ENCODE results near the gene ERC2.

DNA sequence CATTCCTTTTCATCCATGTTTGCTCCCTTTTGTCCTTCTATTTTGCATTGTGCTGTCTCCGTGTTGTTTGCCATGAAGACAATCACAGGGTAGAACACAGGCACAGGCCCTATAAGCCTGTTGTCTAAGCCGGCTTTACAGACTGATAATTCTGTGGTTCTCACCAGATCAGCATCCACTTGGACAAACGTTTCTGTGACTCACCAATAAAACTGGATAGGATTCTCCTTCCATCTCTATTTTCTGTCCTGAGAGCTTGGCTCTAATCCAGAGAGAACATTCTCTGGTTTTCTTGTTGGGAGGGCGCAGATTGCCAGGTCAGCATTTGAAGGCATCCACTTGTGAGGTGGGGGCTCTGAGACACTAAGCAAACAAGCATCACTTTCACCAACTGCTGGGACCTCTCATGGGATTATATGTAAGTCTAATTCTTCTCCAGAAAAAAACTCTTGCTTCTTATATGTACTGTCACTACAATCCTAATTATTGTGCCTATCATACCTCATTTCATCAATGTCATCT is 101.6 kb downstream of the ERC2 start:
- no peak for TF ChIP-seq CTCF (conservative IDR thresholded peaks at IDR 0.05 in 1 of 2, IDR thresholded peaks at IDR 0.05 in 1 of 2; ENCODE audit: low read depth in 1 of 2, low read length in 2 of 2)
- TF ChIP-seq EZH2 (IDR thresholded peaks at IDR 0.05; ENCODE audit: low read length, missing control alignments), result no peak

Data from fibroblast of lung (primary cell).